T-helper 22 cell (primary cell): ENCODE measurements around the gene MPDU1.
A peak's percentile ranks its signal among the peaks of the same experiment; 100 is the strongest.
"Not testable (repeated sequence)": the region's sequence is repeated elsewhere in the genome, so short reads cannot be mapped to it uniquely, and the experiment has no call there.

ENCODE experiments used
- DNase-seq: peaks from one replicate; pipeline ENCODE4 v3.0.0-alpha.2; 2020; ENCODE audit warnings: low read depth

The MPDU1 gene

DNA sequence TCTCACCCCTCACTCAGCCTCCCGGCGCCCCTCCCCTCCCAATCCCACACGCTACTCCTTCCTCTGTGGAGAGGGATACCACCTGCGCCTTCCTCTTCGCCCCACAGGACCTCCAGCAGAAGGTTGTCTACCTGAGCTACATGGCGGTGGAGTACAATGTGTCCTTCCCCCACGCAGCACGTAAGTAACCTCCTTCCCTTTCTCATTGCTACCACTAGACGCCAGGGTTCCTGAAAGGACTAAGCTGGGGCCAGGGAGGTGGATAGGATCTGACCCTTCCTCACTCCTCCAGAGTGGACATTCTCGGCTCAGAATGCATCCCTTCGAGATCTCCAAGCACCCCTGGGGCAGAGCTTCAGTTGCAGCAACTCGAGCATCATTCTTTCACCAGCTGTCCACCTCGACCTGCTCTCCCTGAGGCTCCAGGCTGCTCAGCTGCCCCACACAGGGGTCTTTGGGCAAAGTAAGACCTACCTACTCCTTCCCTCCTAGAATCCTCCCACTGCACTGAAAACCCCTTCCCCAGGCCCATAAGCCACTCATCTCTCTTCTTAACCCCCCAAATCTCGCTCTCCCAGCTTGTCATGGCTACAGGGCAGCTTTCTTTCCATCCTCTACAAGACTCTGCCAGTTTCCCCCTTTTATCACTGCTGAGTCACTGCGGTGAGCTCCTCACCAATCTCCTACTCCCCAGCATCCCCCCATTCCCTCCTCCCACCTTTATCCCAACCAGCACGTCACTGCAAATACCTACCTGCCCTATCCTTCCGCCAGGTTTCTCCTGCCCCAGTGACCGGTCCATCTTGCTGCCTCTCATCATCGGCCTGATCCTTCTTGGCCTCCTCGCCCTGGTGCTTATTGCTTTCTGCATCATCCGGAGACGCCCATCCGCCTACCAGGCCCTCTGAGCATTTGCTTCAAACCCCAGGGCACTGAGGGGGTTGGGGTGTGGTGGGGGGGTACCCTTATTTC is 2.8 kb upstream of the MPDU1 start:
- no peak for DNase-seq

DNA sequence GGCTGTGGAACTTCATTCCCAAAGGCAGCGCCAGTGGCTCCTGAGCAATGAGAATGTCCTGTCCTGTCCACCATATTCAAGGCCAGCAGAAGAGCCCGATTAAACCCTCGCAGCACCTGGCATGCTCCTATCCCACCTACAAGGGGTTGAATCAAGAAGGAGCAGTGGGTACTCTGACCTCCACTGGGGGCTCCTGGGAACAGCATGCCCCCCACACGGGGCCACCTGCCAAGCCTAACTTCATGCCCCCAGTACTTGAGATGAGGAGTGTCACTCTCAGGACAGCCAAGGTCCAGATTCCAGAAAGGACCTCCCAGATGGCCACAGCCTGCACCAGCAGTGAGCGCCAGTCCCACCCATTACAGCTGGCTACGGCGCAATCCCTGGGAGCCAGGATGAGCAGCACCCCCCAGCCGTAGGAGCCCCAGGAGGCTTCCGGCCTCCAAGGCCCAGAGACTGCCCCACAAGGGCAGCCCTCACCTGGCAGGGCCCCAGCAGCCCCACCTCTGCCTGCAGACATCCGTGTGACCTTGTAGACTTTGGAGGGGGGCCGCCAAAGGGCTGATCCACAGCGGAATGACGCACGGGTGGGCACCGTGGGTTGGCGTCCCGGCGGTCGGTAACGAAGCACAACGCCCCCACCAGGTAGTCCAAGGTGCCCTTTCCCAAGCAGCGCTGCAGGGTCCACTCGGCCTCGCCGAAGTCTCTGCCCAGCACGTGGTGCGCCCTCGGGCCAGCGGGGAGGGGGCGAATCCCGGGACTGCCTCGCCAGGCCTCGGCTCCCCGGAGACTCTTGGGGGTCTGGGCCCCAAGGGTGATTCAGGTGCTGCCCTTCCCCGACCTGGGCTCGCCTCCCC is 1.0 kb upstream of the MPDU1 start:
- DNase-seq: no peak

DNA sequence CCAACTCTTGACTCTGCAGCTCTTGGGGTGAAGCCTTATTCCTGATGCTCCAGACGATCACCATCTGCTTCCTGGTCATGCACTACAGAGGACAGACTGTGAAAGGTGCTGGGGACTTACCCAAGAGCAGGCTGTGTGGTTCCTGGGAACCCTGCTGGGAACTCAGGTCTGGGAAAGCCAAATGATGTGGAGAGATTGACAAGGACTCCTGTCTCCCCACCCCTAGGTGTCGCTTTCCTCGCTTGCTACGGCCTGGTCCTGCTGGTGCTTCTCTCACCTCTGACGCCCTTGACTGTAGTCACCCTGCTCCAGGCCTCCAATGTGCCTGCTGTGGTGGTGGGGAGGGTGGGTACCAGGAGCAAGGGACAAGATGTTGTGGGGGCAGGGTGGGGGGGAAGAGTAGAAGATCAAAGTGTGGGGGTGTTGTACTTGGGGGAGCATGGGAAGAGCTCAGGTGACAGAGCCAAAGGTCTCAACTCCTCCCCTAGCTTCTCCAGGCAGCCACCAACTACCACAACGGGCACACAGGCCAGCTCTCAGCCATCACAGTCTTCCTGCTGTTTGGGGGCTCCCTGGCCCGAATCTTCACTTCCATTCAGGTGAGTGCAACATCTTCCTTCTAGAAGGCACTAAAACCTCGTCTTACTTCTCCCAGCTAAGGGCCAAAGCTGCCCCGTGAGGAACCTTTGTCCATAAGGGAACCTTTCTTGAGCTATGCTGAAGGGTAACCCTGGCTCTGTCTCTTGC is 3.2 kb downstream of the MPDU1 start:
- DNase-seq: no peak

- no peak for DNase-seq
These were observed 3.9 kb downstream of the MPDU1 start for GRCh38 chr17:7587420-7588151.

- DNase-seq: no peak
These were observed 5.0 kb downstream of the MPDU1 start for GRCh38 chr17:7588553-7589203.

DNA sequence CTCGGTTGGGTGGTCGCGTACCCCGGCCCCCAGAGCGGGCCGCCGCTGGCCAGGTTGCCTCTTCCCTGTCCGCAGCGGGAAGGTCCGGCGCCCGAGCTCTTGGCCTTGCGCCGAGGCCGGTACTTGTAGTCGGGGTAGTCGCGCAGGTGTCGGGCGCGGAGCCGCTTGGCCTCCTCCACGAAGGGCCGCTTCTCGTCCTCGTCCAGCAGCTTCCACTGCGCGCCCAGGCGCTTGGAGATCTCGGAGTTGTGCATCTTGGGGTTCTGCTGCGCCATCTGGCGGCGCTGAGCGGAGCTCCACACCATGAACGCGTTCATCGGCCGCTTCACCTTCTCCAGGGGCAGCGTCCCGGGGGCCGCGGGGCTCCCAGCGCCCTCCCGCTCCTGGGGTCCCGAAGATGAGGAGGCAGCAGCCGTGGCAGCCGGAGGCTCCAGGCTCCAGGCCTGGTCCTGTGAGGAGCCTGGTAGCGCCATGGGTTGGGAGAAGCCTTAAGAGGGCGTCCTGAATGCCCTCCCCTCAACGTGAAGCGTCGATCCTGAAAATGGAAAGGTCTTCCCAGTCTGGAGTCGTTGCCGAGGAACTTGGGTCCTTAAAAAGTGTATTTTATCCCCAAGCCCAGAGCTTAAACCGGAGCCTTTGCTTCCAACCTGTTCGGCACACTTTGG is 5.7 kb downstream of the MPDU1 start:
- peak; percentile 18 for DNase-seq

GRCh38 chr17:7589891-7590691 is 6.4 kb downstream of the MPDU1 start, which contains the start of gene SOX15:
TSS of gene SOX15 (minus strand) at chr17:7590094. CDS start at chr17:7589676, 418 bp downstream.
- no peak for DNase-seq

GRCh38 chr17:7590743-7591142 is 7.1 kb downstream of the MPDU1 start:
- DNase-seq: no peak

DNA sequence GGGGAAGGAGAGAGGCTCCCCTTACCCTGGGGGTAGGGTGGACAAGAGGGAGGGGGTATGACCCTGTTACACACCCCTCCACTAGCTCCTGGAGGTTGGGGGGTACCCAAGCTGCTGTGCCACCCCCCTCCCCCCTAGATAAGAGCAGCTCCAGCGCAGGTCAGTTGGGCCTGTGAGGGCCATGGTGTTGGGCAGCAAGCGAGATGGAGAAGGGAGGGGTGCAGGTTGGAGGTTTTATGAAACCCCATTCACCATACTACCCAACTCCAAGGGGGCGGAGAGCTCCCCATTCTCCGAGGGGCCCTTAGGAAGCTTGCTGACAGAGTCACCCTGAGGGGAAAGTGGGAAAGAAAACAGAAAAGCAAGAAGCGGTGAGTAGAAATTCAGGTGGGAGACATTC is 7.9 kb downstream of the MPDU1 start:
- DNase-seq: no peak

- DNase-seq: no peak
These were observed 8.9 kb downstream of the MPDU1 start for GRCh38 chr17:7592422-7593021.

DNA sequence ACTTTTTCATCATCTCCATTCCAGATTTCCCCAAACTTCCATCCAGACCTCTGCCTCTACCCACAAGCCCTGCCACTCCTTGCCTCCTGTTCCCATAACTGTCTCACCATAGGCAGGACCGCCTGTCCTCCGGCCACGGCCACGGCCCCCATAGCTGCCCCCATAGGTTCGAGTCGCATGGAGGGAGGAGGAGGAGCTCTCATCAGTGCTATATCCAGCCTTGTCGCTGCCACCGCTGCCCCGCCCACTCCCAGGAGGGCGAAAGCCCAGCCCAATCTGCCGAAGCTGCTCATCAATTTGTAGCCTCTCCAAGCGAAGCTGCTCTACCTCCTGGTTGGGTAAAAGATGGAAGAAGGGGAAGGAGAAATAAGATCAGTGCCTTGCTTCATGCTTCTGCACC is 9.6 kb downstream of the MPDU1 start:
- no peak for DNase-seq

- not testable (repeated sequence) for DNase-seq
These were observed 13.9 kb downstream of the MPDU1 start for GRCh38 chr17:7597561-7597960.

- DNase-seq: no peak
These were observed 22.6 kb downstream of the MPDU1 start for GRCh38 chr17:7606280-7606679.

DNA sequence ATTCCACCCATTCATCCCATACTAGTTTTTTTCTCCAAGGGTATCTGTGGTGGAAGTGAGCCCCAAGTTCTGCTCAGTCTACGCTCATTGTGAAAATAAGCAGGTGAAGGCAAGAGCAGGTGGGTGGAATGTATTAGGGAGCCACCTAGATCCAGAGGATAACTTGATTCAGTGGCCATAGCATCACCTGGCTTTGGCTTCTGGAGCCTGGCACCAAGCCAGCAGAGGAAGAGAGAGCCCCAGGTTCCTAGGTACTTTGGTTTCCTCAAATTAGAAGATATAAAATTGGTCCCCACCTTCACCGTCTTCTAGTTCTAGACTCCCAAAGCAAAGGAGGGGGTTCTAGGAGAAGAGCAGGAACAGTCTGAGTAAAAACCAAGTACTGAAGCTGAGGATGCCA is 27.0 kb downstream of the MPDU1 start:
- DNase-seq: no peak

DNA sequence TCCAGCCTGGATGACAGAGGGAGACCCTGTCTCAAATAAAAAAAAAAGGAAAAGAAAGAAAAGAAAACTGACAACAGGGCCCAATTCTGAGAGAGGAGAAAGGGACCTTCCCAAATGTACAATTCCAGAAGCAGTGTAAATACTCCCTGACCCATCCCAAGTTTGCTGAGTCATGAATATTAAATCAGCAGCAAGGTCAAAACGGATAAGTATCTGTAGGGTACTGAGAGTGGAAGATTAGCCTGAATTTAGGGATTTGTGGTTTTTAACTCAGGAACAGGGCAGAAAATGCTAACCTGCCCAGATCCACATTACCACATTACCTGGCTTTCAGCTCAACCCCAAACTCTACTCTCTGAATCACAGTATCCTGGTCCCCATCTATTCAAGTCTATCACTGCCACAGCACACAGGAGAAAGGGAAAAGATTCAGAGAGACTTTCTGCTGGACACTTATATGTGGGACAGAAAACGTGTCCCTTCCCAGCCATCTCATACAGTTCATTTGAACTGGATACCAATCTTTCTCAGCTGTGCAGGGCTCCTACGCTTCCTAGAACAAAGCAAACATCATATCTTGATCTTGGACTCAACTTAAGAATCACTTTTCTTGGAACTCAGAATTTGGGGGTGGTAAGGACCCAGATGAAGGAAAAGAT is 28.1 kb downstream of the MPDU1 start:
- no peak for DNase-seq

DNA sequence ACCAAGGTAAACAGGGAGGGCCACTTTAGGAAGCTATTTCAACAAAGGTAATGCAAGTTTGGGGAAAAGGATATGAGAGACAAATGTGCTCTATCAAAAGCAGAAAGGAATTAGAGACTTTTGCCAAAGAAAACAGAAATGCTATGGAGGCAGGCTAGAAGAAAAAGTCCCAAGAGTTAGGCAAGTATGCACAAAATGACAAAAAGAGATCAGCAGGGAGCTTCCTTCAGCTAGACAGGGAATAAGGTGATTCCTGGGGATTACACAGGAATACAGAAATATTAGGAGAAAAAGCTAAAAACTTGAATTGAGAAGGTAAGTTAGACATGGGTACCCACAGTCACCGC is 28.6 kb downstream of the MPDU1 start:
- no peak for DNase-seq

GRCh38 chr17:7613769-7614424 is 30.2 kb downstream of the MPDU1 start:
- DNase-seq: no peak
